Measurements from ENCODE around the gene MAML2. TPM values are rescaled to one million over a fixed set of nuclear protein-coding genes. Genes with fewer than 3 reads are reported as not detected.

MAML2 gene
- total and polyA plus RNA-seq, 2 of the 8 experiments (the other 6 are each of a cell fraction or from before 2014, with no cell fraction given): 3.8 to 6.6 TPM

- no peak overlapping the region for H3K9ac ChIP-seq (replicated peaks in 1 of 4; ENCODE audit: extremely low read depth in 1 of 4, low read depth in 3 of 4, low read length in 3 of 4)
- CTCF ChIA-PET (ENCODE audit: partially characterized antibody): interaction anchor here (0.7 to 1.3 kb wide), 2 partner anchors 29 to 255 kb away, joined by 3 read pairs; no protein-coding TSS in a partner anchor
Observed at GRCh38 chr11:96301818-96302217, 41.2 kb downstream of the MAML2 start.

More at GRCh38 chr11:96301818-96302217, 41.2 kb downstream of the MAML2 start:
- H3K79me2 ChIP-seq (ENCODE audit: control insufficient read depth in 1 of 2, insufficient read depth in 2 of 2, low read length in 2 of 2): no peaks in the 10 kb centered on the region
- no peak overlapping the region for H3K4ac ChIP-seq (replicated peaks; ENCODE audit: insufficient read length, low read depth, low read length)
- H3K23ac ChIP-seq (ENCODE audit: insufficient read length): no peak overlapping the region
- H4K20me1 ChIP-seq (replicated peaks in 1 of 2; ENCODE audit: control insufficient read depth in 1 of 2, insufficient read depth in 2 of 2, low read length in 2 of 2): no peaks in the 10 kb centered on the region
- H4K91ac ChIP-seq (replicated peaks; ENCODE audit: insufficient read length, low read length): no peak overlapping the region
- no peak overlapping the region for H3K27ac ChIP-seq (ENCODE audit: low read depth, low read length)
- H2BK15ac ChIP-seq (ENCODE audit: low read length): no peak overlapping the region
- H3K27me3 ChIP-seq (replicated peaks in 1 of 4; ENCODE audit: control insufficient read depth in 3 of 4, extremely low read depth in 1 of 4, insufficient read depth in 3 of 4, low read length in 3 of 4): no peaks in the 10 kb centered on the region
- H4K5ac ChIP-seq (ENCODE audit: insufficient read length, low read depth, low read length): no peak overlapping the region
- H3K4me2 ChIP-seq (ENCODE audit: insufficient read depth in 1 of 2, low read depth in 2 of 2, low read length in 2 of 2): no peak overlapping the region
- H3K79me1 ChIP-seq (ENCODE audit: low read depth, low read length): no peaks in the 10 kb centered on the region; the same call in 1 of the 2 replicates
- WGBS, 2 experiments (ENCODE audit: extremely low coverage in 1 of 2, insufficient coverage in 1 of 2, insufficient read length in 1 of 2, insufficient replicate concordance in 2 of 2, low coverage in 1 of 2, low lambda C conversion rate in 2 of 2, missing lambda C conversion rate in 1 of 2): 95% methylated on average over 2 of the region's 2 CpGs; no CpG with 5 or more reads in 1 of the 2 experiments
- no peak overlapping the region for H2BK12ac ChIP-seq (ENCODE audit: low read depth, low read length)
- no peak overlapping the region for H2BK20ac ChIP-seq (ENCODE audit: low read length)
- no peak overlapping the region for H3K56ac ChIP-seq (replicated peaks; ENCODE audit: insufficient read length, low read depth, low read length)
- no peak overlapping the region for H2AFZ ChIP-seq (ENCODE audit: low read length)
- no peak overlapping the region for H3K14ac ChIP-seq (ENCODE audit: insufficient read length)
- no peaks in the 10 kb centered on the region for H3K36me3 ChIP-seq (ENCODE audit: control insufficient read depth in 2 of 4, insufficient read depth in 4 of 4, low read length in 3 of 4)
- no peak overlapping the region for H3K4me3 ChIP-seq (ENCODE audit: extremely low read depth in 1 of 4, insufficient read depth in 2 of 4, low read depth in 3 of 4, low read length in 4 of 4)
- no peaks in the 10 kb centered on the region for H3K23me2 ChIP-seq (ENCODE audit: low read depth, low read length)
- no peak overlapping the region for H4K8ac ChIP-seq (ENCODE audit: extremely low read depth, insufficient read depth, low read length)
- FAIRE-seq (no peak), DNase-seq (ENCODE audit: low read depth in 1 of 2, low spot score in 2 of 2) (no peak)
- H2BK5ac ChIP-seq (ENCODE audit: low read depth, low read length): no peak overlapping the region
- no peak overlapping the region for H2AK5ac ChIP-seq (ENCODE audit: low read depth, low read length)
- H2BK120ac ChIP-seq (replicated peaks; ENCODE audit: low read depth, low read length): no peak overlapping the region
- POLR2A ChIA-PET (ENCODE audit: partially characterized antibody): no interaction called here
- H3K4me1 ChIP-seq (replicated peaks in 1 of 4; ENCODE audit: control insufficient read depth in 3 of 4, insufficient read depth in 4 of 4, low read length in 3 of 4): peaks cover 0 to 8% (median 4%) of the 10 kb centered on the region in 4 experiments; a peak in 5 of 7 replicates
- no peaks in the 10 kb centered on the region for H3K9me3 ChIP-seq (ENCODE audit: insufficient read depth in 2 of 2, low read depth in 1 of 2, low read length in 1 of 2)
- TF ChIP-seq TBP (IDR thresholded peaks at IDR 0.05; ENCODE audit: low read depth, low read length) (no peak), FOSL1 (IDR thresholded peaks at IDR 0.05; ENCODE audit: insufficient read depth, low read depth, low read length) (no peak), HDAC2 (IDR thresholded peaks at IDR 0.05; ENCODE audit: borderline replicate concordance in 1 of 2, low read depth in 2 of 2, low read length in 2 of 2) (no peak), SP1 (IDR thresholded peaks at IDR 0.05; ENCODE audit: low read depth, low read length) (no peak), SP2 (IDR thresholded peaks at IDR 0.05; ENCODE audit: low read length) (no peak), CTBP2 (IDR thresholded peaks at IDR 0.05; ENCODE audit: borderline replicate concordance, insufficient read depth, insufficient read length, low read length) (no peak), EGR1 (IDR thresholded peaks at IDR 0.05; ENCODE audit: borderline replicate concordance, low read depth, low read length) (no peak), HDAC6 (IDR thresholded peaks at IDR 0.05; ENCODE audit: low read depth, low read length) (no peak), EP300 (IDR thresholded peaks at IDR 0.05; ENCODE audit: borderline replicate concordance in 1 of 2, low read depth in 2 of 2, low read length in 2 of 2) (no peak), POLR2A (IDR thresholded peaks at IDR 0.05; ENCODE audit: control extremely low read depth in 1 of 2, low read depth in 2 of 2, low read length in 2 of 2) (no peak)
- H3K18ac ChIP-seq (ENCODE audit: extremely low read depth, low read length): no peak overlapping the region
